HFFc6 (cell line): ENCODE results near the gene UFD1. TPM values are rescaled to one million over a fixed set of nuclear protein-coding genes. Genes with fewer than 3 reads are reported as not detected.
A peak's percentile ranks its signal among the peaks of the same experiment; 100 is the strongest.

Experiments
- DNase-seq: peaks from one replicate; pipeline ENCODE4 v3.0.0-alpha.2; 2018
- H3K27ac Mint-ChIP-seq: 2 replicates; pipeline ENCODE4 v1.8.0; 2020; ENCODE audit warnings: mild to moderate bottlenecking, mixed read lengths
- H3K27me3 Mint-ChIP-seq: 2 replicates; pipeline ENCODE4 v1.8.0; 2021; ENCODE audit warnings: mild to moderate bottlenecking, moderate library complexity, mixed read lengths; ENCODE audit not compliant: insufficient read depth
- H3K36me3 Mint-ChIP-seq: 2 replicates; pipeline ENCODE4 v1.8.0; 2021; ENCODE audit warnings: low read depth, mixed read lengths
- H3K4me1 Mint-ChIP-seq: 2 replicates; pipeline ENCODE4 v1.8.0; 2020; ENCODE audit warnings: low read depth, mixed read lengths
- H3K4me3 Mint-ChIP-seq: 2 replicates; pipeline ENCODE4 v1.8.0; 2020; ENCODE audit warnings: mild to moderate bottlenecking, moderate library complexity, mixed read lengths
- H3K9me3 Mint-ChIP-seq: 2 replicates; pipeline ENCODE4 v1.8.0; 2020; ENCODE audit warnings: mild to moderate bottlenecking, mixed read lengths
- total RNA-seq, 6 experiments: library from RNA; stranded (reverse); fragmentation: NEBNext Ultra II Directional; extraction: Animal tissue kit (Norgen Biotek cat#: 25700); gene quantifications; 2 replicates in 1 of 6; 3 replicates in 5 of 6; pipeline ENCODE4 v1.2.3, GENCODE V29; 2021
- TF ChIP-seq, protein P1 (sequence below): fragments of 200-600 bp; sonication (generic); IDR thresholded peaks from 2 replicates; pipeline ENCODE4 v1.5.0; 2021; ENCODE audit warnings: antibody characterized with exemption, mild to moderate bottlenecking

UFD1 gene
- total RNA-seq, 6 experiments from 2014 or later, result 94.9 to 134 (median 113) TPM

DNA sequence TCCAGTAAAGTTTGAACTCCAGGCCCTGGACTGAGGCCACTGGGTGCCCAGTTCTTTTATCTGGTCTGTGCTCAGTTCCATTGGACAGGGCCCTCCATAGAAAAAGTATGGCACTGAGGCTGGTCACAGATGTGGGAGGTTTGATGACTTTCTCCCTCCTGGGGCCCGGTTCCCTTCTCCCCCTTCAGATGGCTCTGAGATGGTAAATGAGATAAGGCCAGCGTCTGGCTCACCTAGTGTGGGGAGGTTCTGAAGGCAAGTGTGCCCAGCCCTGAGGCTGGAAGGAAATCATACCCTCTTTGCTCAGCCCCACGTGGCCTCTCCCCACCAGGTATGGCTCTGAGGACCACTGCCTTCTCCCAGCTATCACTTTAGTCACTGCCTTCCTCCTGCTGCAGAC is 46.7 kb upstream of the UFD1 start:
- H3K9me3 Mint-ChIP-seq, result no peaks in the 10 kb centered on the region
- peaks cover 23% of the 10 kb centered on the region for H3K27me3 Mint-ChIP-seq
- DNase-seq, result no peak
- no peaks in the 10 kb centered on the region for H3K36me3 Mint-ChIP-seq
- H3K4me1 Mint-ChIP-seq, result peaks cover 13% of the 10 kb centered on the region
- TF ChIP-seq, protein P1, sequence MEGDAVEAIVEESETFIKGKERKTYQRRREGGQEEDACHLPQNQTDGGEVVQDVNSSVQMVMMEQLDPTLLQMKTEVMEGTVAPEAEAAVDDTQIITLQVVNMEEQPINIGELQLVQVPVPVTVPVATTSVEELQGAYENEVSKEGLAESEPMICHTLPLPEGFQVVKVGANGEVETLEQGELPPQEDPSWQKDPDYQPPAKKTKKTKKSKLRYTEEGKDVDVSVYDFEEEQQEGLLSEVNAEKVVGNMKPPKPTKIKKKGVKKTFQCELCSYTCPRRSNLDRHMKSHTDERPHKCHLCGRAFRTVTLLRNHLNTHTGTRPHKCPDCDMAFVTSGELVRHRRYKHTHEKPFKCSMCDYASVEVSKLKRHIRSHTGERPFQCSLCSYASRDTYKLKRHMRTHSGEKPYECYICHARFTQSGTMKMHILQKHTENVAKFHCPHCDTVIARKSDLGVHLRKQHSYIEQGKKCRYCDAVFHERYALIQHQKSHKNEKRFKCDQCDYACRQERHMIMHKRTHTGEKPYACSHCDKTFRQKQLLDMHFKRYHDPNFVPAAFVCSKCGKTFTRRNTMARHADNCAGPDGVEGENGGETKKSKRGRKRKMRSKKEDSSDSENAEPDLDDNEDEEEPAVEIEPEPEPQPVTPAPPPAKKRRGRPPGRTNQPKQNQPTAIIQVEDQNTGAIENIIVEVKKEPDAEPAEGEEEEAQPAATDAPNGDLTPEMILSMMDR, result no peak
- H3K27ac Mint-ChIP-seq, result no peak overlapping the region
- no peak overlapping the region for H3K4me3 Mint-ChIP-seq

DNA sequence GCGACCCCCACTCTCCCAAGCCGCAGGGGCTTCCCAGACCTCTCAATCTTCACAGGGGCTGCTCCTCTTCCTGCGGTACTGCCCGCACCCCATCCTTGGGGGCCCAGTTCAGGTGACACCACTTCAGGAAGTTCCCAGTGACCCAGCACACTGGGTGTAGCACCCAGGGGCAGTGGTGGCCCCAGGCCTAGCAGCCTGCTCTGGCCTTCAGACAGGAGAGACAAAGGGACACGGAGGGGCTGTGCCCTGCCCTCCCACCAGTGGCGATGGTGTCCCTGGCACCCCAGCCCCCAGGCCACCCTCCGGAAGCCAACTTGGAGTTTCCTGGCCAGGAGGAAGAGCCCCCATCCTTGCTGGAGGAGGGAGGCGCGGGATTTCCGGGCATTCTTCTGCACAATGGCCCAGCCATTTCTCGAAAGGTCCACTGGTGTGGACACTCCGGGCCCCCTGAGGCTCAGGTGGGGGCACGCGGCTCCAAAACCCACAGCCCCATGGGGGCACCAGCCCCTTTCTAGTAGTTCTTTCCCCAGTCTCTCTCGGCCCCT is 46.2 kb upstream of the UFD1 start:
- peak overlapping the region; percentile 61; the same call in 1 of the 2 replicates for H3K4me3 Mint-ChIP-seq
- peaks cover 13% of the 10 kb centered on the region for H3K4me1 Mint-ChIP-seq
- no peaks in the 10 kb centered on the region for H3K9me3 Mint-ChIP-seq
- TF ChIP-seq, protein P1, result no peak
- DNase-seq, result no peak
- no peaks in the 10 kb centered on the region for H3K36me3 Mint-ChIP-seq
- peaks cover 22% of the 10 kb centered on the region for H3K27me3 Mint-ChIP-seq
- H3K27ac Mint-ChIP-seq, result no peak overlapping the region

DNA sequence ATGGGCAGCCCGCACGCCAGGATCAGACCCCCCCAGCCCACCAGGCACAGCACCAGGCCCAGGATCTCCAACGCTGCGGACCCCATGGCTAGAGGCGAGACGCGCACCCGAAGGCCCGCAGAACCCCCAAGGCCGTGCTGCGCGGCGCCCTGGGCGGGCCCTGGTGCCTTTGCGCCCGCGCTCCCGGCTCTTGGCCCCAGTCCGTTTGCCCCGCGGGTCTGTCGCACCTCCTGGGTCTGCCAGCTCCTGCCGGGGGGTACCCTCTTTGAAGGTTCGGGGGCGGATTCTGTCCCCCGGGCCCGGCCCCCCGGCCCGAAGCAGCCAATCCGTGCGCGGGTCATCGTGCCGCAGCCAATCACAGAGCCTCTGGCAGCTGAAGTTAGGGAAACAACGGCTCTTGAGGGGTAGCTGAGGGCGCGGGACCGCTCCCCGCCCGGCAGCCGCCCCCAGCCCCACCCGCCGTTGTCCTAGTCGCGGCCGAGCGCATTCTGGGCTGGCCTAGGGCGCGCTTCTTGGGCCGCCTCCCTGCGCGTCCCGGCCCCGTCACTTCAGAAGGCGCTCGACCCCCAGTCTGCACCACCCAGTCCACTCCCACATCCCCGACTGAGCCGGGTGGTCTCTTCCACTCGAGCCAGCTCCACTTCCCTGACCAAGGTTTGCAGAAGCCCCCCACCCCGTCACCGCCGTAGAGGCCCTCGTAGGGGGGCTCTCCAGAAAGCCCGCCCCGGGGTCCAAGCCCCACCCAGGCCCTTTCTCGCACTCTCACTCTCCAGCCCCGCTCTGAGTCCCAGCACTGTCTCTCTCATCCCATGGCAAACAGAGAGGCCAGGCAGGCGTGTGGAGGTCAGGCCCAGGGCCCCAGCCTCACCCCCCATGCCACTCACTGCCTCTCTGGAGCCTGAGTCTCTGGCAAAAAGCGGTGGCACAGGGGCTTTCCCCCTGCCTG is 45.5 kb upstream of the UFD1 start, which contains the start of gene CLDN5:
Gene CLDN5 (minus strand): TSS at position 241 of the 946 bp plus-strand sequence. CDS start 155 bp downstream, at position 86.
- Mint-ChIP-seq H3K4me3 (peak within 1 kb of the TSS; percentile 61; the same call in 1 of the 2 replicates), H3K27me3 (peaks cover 22% of the 10 kb centered on the region), H3K9me3 (no peaks in the 10 kb centered on the region), H3K27ac (no peak within 1 kb of the TSS), H3K36me3 (no peaks in the 10 kb centered on the region), H3K4me1 (peaks cover 13% of the 10 kb centered on the region)
- TF ChIP-seq, protein P1, result no peak
- DNase-seq, result no peak

DNA sequence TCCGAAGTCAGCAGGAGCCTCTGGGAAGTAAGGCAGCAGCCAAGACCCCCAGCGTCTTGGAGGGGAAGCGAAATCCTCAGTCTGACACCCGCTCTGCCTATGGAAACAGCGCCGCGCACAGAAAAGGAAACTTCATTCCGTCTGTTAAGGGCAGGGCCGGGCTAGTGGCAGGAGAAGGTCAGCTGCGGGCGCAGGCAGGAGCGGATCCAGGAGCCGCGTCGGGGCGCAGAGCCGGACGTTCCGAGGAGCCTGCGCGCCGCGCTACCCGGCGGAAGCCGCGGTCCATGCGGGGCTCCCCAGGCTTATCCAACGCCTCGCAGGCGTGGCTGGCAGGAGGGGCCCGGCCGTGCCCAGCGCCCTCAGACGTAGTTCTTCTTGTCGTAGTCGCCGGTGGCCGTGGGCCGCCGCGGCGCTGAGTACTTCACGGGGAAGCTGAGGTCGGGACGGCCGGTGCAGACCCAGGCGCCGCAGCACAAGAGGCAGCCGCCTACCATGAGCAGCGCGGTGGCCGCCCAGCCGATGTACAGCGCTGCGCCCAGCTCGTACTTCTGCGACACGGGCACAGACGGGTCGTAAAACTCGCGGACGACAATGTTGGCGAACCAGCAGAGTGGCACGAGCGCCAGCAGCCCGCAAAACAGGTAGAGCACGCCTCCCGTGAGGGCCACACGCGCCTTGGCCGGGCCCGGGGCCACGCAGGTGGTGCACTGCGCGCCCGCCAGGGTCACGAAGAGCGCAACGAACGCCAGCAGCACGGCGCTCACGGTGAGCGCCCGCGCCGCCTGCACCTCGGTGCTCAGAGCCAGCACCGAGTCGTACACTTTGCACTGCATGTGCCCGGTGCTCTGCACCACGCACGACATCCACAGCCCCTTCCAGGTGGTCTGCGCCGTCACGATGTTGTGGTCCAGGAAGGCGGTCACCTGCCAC is 44.5 kb upstream of the UFD1 start:
- Mint-ChIP-seq H3K4me3 (no peak overlapping the region; the same call in 1 of the 2 replicates), H3K4me1 (peaks cover 13% of the 10 kb centered on the region), H3K9me3 (no peaks in the 10 kb centered on the region), H3K36me3 (no peaks in the 10 kb centered on the region), H3K27me3 (peaks cover 22% of the 10 kb centered on the region), H3K27ac (no peak overlapping the region)
- TF ChIP-seq, protein P1, result no peak
- DNase-seq, result no peak

DNA sequence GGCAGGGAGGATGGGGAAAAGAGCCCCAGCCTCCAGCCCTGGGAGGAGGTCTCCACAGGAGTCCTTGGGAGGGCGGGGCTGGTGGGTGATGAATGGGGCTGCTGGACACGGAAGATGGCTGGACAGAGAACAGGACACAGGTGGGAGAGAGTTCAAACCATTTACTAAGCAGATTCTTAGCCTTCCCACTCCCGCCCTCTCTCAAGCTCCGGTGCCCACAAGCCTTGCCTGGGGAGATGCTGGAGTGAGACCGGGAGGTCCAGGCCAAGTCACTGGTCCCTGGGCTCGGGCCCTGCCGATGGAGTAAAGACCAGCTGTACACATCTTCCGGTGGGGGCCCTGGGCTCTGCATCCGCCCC is 43.9 kb upstream of the UFD1 start:
- Mint-ChIP-seq H3K27me3 (peaks cover 22% of the 10 kb centered on the region), H3K9me3 (no peaks in the 10 kb centered on the region), H3K27ac (no peak overlapping the region), H3K4me3 (no peak overlapping the region; the same call in 1 of the 2 replicates), H3K4me1 (peaks cover 9% of the 10 kb centered on the region), H3K36me3 (no peaks in the 10 kb centered on the region)
- DNase-seq, result no peak
- TF ChIP-seq, protein P1, result no peak
